Large intestine (tissue), 3 donors: ENCODE data around the gene NUBPL. TPM values are rescaled to one million over a fixed set of nuclear protein-coding genes. Genes with fewer than 3 reads are reported as not detected.
"Not testable (repeated sequence)": the region's sequence is repeated elsewhere in the genome, so short reads cannot be mapped to it uniquely, and the experiment has no call there.

Experiments used
- DNase-seq, 2 donors: peaks; one replicate each; pipeline versions ENCODE4 v3.0.0 to v3.0.0-alpha.2; 2013
- H3K27ac ChIP-seq: one replicate; pipeline ENCODE4 v1.5.1; 2013; ENCODE audit warnings: low read length
- H3K27me3 ChIP-seq: 2 replicates; pipeline ENCODE4 v1.6.1; 2013; ENCODE audit warnings: low read length; ENCODE audit not compliant: control insufficient read depth, insufficient read depth
- H3K36me3 ChIP-seq: 2 replicates; pipeline ENCODE4 v1.6.1; 2013; ENCODE audit warnings: low read length; ENCODE audit not compliant: control insufficient read depth, insufficient read depth
- H3K4me1 ChIP-seq: one replicate; pipeline ENCODE4 v1.6.1; 2013; ENCODE audit warnings: low read length; ENCODE audit not compliant: control insufficient read depth, insufficient read depth
- H3K4me3 ChIP-seq: one replicate; pipeline ENCODE4 v1.5.1; 2013; ENCODE audit warnings: low read length
- H3K9me3 ChIP-seq: one replicate; pipeline ENCODE4 v1.6.1; 2013; ENCODE audit warnings: mild to moderate bottlenecking, low read depth, low read length, moderate library complexity; ENCODE audit not compliant: control insufficient read depth
- WGBS: methylation state at CpG from one replicate; pipeline ENCODE4 v1.1.5; 2013; ENCODE audit warnings: low lambda C conversion rate; ENCODE audit not compliant: insufficient coverage; 5-methylcytosine and 5-hydroxymethylcytosine counted together
- polyA plus RNA-seq: library from polyadenylated mRNA; unstranded; fragments of 120-200 nt; gene quantifications from one replicate; pipeline ENCODE4 v1.2.1, GENCODE V29; 2013

Gene NUBPL
- polyA plus RNA-seq, 1 donor, result 12.1 TPM

DNA sequence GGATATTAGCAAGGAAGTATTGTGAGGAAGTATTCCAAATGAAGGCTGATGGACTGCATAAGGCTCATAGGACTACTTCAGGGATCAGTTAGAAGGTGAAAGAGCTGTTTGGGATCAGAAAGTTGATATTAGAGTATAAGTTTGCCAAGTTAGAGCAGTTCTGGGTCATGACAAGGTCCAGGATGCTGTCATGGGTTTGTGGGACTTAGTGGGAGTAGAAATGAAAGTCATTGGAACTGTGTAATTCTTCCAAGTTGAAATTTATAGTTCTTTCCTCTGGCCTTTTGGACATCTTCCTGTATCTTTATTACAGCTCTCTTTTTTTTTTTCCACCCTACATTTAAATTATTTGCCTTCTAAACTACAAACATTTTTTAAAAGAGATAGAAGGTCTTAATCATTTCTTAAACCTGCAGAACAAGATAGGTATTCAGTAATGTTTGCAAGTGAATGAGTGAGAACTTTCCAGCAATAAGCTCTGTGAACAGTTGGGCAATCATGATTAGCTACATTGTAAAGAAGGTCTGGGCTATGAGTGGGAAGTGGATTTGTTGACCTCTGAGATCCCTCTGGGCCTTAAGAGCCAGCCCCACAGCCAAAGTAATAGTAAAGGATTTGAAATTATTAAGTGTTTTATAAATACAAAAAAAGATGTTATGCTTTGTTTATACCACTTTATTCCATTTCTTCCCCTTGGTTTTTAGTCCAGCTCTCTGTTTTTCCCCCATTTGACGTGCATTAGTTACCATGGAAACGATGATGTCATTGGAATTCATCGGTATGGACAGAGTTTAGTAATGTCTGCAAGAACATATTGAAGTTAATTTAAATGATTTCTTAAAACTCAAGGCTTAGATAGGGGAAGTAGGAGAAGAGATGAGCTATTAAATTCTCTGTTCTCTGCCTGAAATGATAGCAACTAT lies 268.0 kb downstream of the NUBPL start:
- H3K4me1 ChIP-seq, result peaks cover 3% of the 10 kb centered on the region
- no peaks in the 10 kb centered on the region for H3K36me3 ChIP-seq
- no CpG with 5 or more reads among the region's 3 CpGs for WGBS
- no peaks in the 10 kb centered on the region for H3K27me3 ChIP-seq
- H3K9me3 ChIP-seq, result no peaks in the 10 kb centered on the region
- peak; percentile 15 to 43 for DNase-seq
- no peak overlapping the region for H3K27ac ChIP-seq
- H3K4me3 ChIP-seq, result no peak overlapping the region

- peak in 1 of 2 donors; percentile 11 for DNase-seq
- Histone ChIP-seq H3K4me1 (no peaks in the 10 kb centered on the region), H3K27me3 (no peaks in the 10 kb centered on the region), H3K9me3 (no peaks in the 10 kb centered on the region), H3K36me3 (no peaks in the 10 kb centered on the region), H3K27ac (no peak overlapping the region), H3K4me3 (no peak overlapping the region)
- 80% methylated on average over 1 of the region's 1 CpG for WGBS
Measured at GRCh38 chr14:31834616-31835015, 273.4 kb downstream of the NUBPL start.

DNA sequence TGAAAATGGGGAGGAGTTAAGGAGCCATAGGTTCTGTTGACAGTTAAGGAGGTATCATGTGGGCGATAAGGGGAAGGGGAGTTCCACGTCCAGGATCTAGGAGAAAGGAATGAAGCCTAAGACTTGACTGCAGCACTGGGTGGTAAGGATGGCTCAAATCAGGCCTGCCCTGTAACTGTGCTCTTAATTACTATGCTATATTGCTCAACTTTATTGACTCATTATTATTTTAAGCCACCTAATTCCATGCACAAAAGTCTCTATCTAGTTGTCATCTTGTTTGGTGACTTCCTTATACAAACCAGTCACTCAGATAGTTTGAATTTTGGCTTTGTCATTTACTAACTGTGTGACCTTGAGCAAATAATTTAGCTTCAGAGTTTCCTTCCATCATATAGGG lies 273.8 kb downstream of the NUBPL start:
- Histone ChIP-seq H3K9me3 (no peaks in the 10 kb centered on the region), H3K27ac (no peak overlapping the region), H3K36me3 (no peaks in the 10 kb centered on the region), H3K4me3 (no peak overlapping the region), H3K4me1 (no peaks in the 10 kb centered on the region), H3K27me3 (no peaks in the 10 kb centered on the region)
- no peak for DNase-seq
- 100% methylated on average over 1 of the region's 2 CpGs for WGBS

DNA sequence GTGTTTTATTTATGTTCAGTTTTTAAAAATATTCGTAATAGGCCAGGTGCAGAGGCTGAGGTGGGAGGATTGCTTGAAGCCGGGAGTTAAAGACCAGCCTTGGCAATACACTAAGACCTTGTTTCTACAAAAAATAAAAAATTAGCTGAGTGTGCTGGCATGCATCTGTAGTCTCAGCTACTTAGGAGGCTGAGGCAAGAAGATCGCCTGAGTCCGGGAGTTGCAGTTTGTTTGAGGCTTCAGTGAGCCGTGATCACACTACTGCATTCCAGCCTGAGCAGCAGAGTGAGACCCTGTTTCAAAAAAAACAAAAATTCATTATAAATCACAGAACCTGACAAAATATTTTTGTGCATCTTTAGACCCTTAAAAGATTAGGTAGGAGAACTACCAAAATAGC lies 275.8 kb downstream of the NUBPL start:
- H3K4me3 ChIP-seq, result no peak overlapping the region
- no peak for DNase-seq
- no peak overlapping the region for H3K27ac ChIP-seq
- H3K36me3 ChIP-seq, result no peaks in the 10 kb centered on the region
- WGBS, result 100% methylated on average over 1 of the region's 5 CpGs
- no peaks in the 10 kb centered on the region for H3K27me3 ChIP-seq
- H3K9me3 ChIP-seq, result no peaks in the 10 kb centered on the region
- H3K4me1 ChIP-seq, result no peaks in the 10 kb centered on the region

DNA sequence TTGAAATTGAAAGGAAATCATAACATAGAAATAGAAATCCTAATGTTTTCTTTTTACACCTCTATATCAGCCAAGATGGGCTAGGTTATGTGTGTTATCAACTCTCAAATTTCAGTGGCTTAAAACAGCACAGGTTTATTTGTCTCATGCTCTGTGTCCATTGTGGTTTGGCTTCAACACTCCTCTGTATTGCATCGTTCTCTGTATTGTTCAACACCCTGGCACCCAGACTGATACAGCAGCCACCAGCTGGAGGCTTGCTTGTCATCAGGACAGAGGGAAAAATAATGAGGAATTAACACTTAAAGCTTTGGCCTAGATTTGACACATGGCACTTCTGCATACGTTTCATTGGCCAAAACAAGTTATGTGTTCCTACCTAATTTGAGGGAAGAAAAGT lies 281.7 kb downstream of the NUBPL start:
- Histone ChIP-seq H3K4me3 (no peak overlapping the region), H3K4me1 (no peaks in the 10 kb centered on the region), H3K27me3 (no peaks in the 10 kb centered on the region), H3K27ac (no peak overlapping the region), H3K9me3 (no peaks in the 10 kb centered on the region), H3K36me3 (no peaks in the 10 kb centered on the region)
- no CpG with 5 or more reads among the region's 2 CpGs for WGBS
- DNase-seq, result no peak

DNA sequence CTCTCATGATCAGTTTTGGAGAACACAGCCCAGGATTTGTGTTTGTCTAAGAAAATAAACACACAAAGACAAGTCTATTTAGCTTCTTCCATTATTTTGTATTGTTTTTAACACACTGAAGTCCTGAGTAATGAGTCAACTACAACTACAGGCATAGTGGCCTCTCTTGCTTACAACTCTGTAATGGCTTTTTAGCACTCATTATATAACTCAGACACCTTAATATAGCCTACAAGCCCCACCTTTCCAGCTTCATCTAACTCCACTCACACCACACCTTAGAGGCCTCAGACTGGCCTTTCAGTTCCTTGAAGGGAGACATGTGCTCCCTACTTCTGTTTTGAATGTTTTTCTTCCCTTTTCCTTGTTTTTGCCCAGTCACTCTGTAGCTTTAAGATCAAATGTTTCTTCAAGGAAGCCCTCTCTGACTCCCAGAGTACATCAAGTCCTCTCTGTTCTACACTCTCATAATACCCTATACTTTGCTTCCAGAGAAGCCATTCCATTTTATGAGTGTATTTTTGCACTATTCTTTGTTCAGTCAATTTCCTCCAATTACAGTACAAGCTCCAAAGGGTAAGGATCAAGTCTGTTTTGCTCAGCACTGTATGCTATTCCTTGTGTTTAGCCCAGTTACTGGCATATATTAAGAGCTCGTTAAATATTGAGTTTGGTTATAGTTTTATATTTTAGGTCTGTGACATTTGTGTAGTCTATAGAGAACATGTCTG lies 282.3 kb downstream of the NUBPL start:
- peak; percentile 5 to 22 for DNase-seq
- Histone ChIP-seq H3K4me1 (no peaks in the 10 kb centered on the region), H3K4me3 (no peak overlapping the region), H3K9me3 (no peaks in the 10 kb centered on the region), H3K27ac (peak overlapping the region; percentile 20), H3K27me3 (no peaks in the 10 kb centered on the region), H3K36me3 (no peaks in the 10 kb centered on the region)
- WGBS, result no CpG with 5 or more reads among the region's 1 CpG

DNA sequence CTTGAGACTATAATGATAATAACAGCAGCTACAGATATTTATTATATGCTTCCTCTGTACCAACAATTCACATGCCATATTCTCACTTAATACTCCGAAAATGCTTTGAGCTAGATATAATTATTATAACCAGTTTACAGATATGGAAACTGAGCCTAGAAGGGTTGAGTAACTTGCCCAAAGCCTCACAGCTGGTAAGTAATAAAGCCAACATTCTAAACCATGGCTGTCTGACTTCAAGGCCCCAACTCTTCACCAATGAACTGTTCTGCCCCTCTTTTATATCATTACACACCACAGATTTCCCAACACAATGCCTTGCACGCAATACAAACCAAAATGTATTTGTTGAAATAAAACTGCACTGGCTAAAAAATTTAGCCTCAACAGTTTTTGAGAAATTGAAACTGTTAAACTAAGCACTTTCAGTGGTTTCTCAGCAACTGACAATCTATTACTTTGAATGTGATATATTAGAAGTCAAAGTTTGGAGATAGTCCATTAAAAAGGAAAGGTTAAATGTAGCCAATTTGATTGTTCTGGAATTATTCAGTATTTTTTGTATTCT lies 293.4 kb downstream of the NUBPL start:
- H3K4me3 ChIP-seq, result no peak overlapping the region
- WGBS, result 100% methylated on average over 1 of the region's 2 CpGs
- H3K27me3 ChIP-seq, result no peaks in the 10 kb centered on the region
- no peaks in the 10 kb centered on the region for H3K9me3 ChIP-seq
- no peak overlapping the region for H3K27ac ChIP-seq
- H3K4me1 ChIP-seq, result no peaks in the 10 kb centered on the region
- DNase-seq, result no peak
- peaks cover 4% of the 10 kb centered on the region for H3K36me3 ChIP-seq

- Histone ChIP-seq H3K4me3 (no peak overlapping the region), H3K9me3 (no peaks in the 10 kb centered on the region), H3K4me1 (no peaks in the 10 kb centered on the region), H3K27ac (no peak overlapping the region), H3K36me3 (peaks cover 4% of the 10 kb centered on the region), H3K27me3 (no peaks in the 10 kb centered on the region)
- peak; percentile 19 to 49 for DNase-seq
- WGBS, result no CpG with 5 or more reads among the region's 1 CpG
Measured at GRCh38 chr14:31855262-31855661, 294.1 kb downstream of the NUBPL start.

DNA sequence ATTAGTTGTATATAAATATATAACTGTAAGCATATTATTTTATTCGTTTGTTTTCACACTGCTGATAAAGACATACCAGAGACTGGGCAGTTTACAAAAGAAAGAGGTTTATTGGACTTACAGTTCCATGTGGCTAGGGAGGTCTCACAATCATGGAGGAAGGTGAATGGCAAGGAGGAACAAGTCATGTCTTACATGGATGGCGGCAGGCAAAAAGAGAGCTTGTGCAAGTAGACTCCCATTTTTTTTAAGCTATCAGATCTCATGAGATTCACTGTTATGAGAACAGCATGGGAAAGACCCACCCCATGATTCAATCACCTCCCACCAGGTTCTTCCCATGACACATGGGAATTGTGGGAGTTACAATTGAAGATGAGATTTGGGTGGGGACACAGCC lies 294.8 kb downstream of the NUBPL start:
- not testable (repeated sequence) for H3K4me1 ChIP-seq, DNase-seq, H3K27ac ChIP-seq, H3K27me3 ChIP-seq, H3K36me3 ChIP-seq, H3K4me3 ChIP-seq, H3K9me3 ChIP-seq
- WGBS, result no CpG with 5 or more reads among the region's 2 CpGs

DNA sequence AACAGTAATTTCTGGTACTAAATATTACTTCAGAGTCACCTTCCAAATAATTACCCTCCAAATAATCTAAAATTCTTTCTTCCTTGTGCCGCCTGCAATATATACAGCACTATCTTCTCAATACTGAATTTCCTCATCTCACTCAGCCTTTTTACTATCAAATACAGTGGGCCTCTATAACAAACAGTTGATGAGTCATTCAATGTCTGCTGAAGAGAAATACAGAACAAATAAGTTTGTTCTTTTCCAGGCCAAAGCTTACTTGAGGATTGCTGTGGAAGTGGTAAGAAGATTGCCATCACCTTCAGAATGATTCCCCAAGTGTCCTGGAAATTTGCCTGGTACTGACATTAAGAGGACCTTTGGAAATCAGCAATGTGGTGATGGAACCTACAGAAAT lies 297.7 kb downstream of the NUBPL start:
- Histone ChIP-seq H3K36me3 (peaks cover 2% of the 10 kb centered on the region), H3K4me3 (no peak overlapping the region), H3K27me3 (no peaks in the 10 kb centered on the region), H3K4me1 (no peaks in the 10 kb centered on the region), H3K27ac (no peak overlapping the region), H3K9me3 (no peaks in the 10 kb centered on the region)
- no peak for DNase-seq
- no CpG with 5 or more reads among the region's 1 CpG for WGBS
